ENCODE measurements around the gene VSIG10L2.
"Not testable (repeated sequence)": the region's sequence is repeated elsewhere in the genome, so short reads cannot be mapped to it uniquely, and the experiment has no call there.

The VSIG10L2 gene

DNA sequence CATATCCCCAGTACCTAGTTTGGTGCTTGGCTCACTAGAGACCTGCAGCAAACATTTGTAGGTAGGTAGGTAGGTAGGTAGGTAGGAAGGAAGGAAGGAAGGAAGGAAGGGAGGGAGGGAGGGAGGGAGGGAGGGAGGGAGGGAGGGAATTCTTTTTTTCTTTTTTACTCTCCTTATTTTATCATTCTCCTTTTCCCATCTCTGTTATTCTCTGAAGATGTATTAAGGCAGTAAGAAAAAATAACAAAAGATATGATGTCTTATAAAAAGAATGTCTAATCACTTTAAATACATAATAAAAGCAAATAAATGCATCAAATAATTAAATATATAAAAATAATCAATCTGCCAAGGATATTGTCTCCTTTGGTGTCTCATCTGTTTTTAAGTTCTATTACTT is 28.4 kb downstream of the VSIG10L2 start:
- no peak for DNase-seq

DNA sequence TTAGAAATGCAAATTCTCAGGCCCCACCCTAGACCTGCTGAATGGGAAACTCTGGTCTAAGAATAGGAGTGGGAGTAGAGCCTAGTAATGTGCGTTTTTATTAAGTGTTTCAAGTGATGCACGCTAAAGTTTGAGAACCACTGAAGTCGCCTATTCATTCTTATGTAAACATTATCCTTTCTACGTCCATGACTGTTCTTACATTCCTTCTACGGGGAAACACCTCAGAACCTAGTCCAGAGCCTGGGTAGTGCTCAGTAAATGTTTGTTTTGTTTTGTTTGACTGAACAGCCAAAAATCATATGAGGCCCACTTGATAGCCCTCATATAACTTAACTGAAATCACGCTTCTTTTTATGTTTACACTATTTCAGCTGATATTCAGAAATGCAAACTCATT is 29.8 kb downstream of the VSIG10L2 start:
- DNase-seq: no peak

DNA sequence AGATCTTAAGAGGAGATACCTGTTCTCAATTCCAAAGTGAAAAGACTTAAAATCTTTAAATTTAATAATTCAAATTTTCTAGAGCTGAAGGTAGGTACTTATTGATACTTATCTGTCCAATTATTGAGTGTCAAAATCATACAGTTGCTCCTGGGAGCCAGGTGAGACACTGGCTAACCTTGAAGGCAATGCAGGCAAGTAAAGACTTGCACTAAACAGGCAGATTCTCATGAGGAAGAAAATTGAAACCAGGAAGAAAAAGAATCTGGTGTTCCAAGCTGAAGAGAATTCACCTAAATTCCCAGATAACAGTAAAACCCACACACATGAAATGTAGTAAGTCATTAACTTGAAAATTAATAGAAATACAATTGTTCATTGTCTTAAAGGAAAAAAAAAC is 30.3 kb downstream of the VSIG10L2 start:
- DNase-seq: no peak

DNA sequence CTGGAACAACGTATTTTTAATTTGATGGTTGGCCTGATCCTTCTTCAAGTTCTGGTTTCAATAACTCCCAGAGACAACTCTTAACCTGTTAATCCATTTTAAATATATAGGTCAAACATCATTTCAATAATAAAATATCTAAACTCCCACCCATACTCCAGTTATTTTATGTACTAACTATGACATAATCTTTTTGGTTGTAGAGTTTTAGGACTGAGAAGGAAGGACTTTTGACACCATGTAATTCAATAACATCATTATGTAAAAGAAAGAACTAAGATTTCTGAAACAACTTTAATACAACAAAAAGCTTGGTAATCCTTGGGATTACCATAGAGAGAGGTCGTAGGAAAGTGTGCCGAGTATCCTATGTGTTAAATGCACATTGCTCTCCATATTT is 31.5 kb downstream of the VSIG10L2 start:
- DNase-seq: no peak

DNA sequence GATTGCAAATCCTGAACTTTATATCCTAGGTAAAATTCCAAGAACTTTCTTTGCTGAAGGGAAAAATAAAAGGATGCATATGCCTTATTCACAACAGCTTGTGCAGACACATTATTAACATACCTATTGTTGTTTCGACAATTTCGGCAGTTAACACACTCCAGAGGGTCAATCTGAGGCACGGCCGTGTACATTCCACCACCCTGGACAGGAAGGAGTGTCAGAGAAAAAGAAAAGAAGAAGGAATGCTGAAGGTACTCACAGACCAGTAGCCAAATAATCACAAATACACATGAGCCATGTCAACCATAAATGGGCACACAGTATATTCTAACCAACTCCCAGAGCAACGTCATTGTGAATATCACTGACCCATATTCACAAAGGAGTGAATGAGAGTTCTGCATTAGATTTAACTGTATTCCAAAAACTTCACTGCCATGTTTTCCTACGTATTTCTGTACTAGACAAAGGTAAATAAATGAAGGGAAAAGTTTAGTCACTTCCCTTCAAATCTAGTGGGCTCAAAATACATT is 32.4 kb downstream of the VSIG10L2 start:
- no peak for DNase-seq

DNA sequence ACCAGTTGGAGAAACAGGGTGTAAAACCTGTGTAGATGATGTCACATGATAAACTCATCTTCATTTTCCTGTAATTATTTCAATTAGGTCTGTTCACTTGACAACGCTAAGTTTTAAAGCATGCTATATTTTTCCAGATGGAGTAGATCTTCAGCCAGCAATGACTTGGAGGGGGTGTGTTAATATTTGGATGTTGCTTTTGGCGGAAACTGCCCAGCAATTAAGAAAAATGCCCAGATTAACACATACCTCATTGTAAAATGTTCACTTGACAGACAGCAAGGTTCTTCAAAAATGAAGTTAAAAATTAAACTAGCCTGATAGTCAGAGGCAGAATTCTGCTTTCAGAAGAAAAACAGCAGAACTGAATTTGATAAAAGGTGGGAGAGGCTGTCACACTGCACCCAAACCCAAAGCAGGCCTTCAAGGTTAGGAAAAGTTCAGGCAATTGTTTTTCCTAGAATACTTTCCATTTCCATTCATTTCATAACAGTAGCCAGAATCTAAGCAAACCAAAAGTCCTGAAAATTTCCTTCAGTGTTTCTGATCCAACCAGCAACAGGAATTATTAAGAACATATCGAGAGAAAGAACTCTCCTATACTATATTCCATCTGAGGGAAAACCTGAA is 33.0 kb downstream of the VSIG10L2 start:
- no peak for DNase-seq

DNA sequence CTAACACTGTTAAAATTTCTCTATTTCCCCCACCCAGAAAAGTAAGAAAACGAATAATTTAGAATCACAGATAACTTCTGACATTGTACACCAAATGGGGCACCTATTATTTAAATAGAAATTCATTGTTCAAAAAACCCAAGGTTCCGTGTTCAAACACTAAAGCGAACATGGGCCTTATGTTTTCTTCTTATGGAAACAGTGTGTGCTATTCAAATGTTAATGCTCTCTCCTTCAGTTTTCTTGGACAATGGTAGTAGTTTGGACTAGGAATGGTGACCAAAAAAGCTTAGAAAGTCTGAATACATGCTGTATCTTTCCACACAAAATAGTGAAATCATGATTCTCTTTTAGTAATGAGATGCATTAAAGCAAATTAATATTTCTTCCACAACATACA is 33.7 kb downstream of the VSIG10L2 start:
- no peak for DNase-seq

DNA sequence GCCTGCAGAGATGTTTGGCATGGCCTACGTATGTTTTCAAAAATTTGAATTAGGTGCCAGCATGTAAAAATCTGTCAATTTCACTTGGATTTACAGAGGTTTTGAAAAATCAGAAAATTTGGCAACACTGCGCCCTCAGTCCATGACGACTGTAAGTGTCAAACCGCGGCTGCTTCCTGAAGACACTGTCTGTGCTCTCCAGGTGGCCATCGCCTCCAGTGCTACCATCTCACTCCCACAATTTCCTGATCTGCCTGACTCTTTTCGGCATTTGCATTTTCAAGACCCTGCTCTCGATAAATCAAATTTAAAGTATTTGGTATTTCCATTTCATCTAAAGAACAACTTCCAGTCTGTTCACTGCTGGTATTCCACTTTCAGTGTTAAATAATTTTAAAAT is 34.6 kb downstream of the VSIG10L2 start:
- DNase-seq: no peak

DNA sequence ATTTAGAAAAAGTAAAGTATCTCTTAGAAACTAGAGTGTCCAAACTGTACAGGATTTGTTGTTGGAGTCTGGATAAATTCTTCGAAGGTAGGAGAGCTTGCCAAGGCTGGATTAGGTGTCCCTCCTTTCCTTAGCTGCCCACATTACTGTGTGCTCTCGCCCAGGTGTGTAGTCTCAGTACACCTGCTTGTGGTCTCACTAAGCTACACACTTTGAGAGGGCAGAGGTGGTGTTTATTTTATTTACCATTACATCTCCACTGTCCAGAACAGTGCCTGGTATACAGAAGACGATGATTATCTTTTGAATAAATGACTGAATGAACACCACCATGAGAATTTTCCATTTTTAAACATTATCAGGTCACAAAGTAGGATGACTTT is 36.5 kb downstream of the VSIG10L2 start:
- no peak for DNase-seq

DNA sequence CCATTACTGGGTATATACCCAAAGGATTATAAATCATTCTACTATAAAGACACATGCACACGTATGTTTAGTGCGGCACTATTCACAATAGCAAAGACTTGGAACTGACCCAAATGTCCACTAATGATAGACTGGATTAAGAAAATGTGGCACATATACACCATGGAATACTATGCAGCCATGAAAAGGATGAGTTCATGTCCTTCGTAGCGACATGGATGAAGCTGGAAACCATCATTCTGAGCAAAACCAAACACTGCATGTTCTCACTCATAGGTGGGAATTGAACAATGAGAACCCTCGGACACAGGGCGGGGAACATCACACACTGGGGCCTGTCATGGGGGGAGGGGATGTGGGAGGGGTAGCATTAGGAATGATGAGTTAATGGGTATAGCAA is 40.1 kb downstream of the VSIG10L2 start:
- not testable (repeated sequence) for DNase-seq

DNA sequence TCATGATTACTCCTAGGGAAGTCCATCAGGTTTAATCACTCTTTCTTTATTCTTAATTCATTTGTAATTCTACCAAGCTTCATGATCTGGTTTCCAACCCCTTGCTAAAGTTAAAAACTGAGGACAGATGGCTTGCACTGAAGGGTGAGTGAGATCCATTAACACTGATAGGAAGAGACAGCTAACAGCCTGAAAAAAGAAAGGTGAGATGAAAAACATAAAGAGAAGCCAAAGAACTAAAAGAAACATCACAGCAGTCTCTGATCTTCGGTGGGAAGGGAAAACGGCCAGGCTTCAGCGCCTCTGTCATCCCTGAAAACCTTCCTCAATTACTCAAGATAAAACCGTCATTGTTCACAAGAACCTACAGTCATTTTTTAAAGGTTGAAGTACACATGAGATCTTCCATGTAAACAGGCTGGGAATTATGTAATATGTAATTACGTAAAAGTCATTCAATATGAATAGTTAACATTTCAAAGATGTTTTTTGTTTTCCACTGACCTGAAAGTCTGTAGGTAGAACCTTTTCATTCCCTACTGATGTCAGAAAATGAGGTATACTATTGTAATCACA is 41.3 kb downstream of the VSIG10L2 start:
- DNase-seq: no peak

DNA sequence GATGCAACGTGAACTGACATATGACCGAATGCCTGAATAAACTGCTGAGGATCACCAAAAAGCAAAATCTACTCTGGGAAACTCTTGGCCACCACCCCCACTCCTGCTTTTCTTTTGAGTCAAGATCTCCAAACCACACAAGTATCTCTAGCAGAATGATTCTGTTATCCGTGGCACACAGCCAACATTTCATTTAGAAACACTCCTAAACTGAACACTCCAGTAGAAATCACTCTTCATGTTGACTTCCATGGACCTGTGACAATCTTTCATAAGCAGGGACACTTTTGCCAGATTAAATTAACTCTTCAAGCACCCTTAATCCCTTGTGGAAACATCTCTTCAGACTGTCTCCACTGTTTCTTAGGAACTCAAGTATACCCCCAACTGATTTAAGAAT is 44.4 kb downstream of the VSIG10L2 start:
- DNase-seq: no peak

DNA sequence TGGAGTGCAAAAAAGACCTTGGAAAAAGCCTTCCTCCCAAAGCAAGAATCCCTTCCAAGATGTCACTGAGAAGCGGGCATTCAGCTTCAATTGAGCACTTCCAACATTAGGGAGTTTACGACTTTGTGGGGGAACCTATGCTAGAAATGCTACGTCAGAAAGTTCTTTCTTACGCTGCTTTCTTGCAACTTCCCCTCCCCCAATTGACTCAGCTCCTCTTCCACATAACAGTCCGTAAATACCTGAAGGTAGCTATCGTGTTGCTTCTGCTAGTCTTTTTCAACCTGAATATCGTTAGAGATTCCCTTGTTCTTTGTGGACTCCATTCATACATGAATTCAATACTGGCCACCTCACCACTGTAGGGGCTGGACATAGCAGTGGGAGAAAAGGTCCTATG is 47.0 kb downstream of the VSIG10L2 start:
- no peak for DNase-seq

DNA sequence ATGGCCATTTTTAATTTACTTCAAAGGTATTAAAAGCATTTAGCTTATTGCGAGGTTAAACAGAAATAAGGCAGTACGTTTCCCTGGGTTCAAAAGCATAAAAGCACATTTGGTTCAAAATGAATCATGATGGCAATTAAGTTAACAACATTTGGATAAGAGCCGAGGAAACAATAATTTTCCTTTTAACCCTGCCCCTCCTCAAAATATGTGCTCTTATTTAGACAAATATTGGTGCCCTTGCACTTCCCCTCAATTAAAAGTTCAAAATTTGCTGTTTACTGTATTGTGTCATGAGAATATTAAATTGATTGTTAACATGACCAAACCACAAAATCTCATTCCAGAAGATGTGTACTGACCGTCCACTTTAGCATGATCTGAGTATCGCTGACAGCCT is 48.7 kb downstream of the VSIG10L2 start:
- DNase-seq: no peak

DNA sequence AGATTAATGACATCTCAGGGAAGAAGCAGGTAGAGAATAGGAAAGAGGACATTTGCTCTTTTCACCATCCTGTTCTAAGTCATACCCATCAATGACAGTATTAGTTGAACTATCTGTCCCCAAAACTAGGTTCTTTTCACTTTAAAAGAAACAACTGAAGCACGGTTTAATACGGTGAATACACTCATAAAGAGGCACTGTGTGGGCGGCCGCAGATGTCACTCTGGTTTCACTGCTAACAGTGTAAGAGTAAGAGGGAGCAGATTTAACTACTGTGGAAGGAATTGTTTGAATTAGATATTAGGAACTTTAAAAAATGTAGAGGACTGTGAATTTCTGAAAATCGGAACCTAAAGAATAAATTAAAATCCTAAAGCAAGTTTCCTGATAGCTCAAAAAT is 49.5 kb downstream of the VSIG10L2 start:
- no peak for DNase-seq

DNA sequence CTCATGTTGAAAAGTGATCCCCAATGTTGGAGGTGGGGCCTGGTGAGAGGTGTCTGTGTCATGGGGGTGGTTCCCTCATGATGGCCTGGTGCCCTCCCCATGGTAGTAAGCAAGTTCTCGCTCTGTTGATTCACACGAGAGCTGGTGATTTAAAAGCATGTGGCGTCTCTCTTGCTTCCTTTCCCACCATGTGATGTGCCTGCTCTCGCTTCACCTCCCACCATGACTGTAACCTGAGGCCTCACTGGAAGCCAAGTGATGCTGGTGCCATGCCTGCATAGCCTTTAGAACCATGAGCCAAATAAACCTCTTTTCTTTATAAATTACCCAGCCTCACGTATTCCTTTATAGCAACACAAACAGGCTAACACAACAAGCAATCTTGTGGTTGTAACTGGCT is 52.4 kb downstream of the VSIG10L2 start:
- no peak for DNase-seq

DNA sequence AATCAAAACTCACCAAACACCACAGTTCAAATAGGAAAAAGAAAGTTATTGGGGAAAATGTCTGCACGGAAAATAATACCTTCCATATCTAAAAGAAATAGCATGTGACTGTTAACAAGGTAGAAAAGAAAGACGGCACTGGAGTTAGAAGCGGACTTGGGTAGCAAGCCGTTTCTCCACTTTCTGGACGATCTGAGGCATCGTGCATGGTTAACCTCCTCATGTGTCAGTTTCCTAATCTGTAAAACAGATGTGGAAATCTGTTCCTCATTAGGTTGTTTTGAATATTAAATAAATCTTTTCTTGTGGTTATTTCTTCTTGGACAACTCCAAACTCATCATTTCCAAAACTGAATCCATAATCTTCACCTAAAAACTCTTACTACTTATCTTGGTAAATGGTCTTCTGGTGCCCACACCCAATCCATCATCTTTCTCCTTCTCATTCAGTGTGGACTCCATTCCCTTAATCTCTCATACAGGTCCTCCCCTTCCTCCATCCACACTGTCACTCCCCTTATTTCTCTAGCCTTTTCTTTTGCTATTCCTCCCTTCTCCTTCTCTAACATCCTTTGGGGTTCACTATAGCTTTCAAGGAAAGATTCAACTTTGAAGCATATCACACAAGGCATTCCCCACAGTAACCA is 53.5 kb downstream of the VSIG10L2 start:
- no peak for DNase-seq

DNA sequence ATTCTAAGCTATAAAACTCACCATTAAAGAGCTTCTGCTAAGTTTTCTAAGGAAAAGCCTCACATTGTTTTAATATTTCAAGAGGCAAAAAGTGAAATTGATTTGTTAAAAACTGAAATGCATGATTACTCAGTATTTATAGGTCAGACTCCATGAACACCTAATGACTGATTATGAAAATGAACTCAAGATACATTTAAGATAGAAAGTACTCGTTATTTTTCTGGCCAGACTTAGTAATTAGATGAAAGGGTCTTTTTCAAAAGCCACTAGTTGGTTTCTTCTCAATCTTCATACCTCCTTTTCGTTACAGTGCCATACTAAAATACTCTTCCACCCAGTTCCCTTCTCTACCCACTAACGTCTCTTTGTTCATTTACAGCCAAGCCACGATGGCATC is 56.3 kb downstream of the VSIG10L2 start:
- no peak for DNase-seq
